Muscle of arm (tissue), 12 donors: ENCODE data around the gene STX1B. TPM values are rescaled to one million over a fixed set of nuclear protein-coding genes. Genes with fewer than 3 reads are reported as not detected.

Source experiments
- DNase-seq: peaks from one replicate; pipeline ENCODE4 v3.0.0-alpha.2; 2013
- polyA plus RNA-seq, 12 donors: library from polyadenylated mRNA; unstranded; fragments of 120-200 nt; gene quantifications; one replicate each; pipeline ENCODE4 v1.2.1, GENCODE V29; 2013; ENCODE audit not compliant: insufficient read length in 12 of 12

The STX1B gene
- polyA plus RNA-seq, 12 donors: 0.78 to 7.1 (median 1.5) TPM; not detected in 2

- no peak for DNase-seq
Observed at GRCh38 chr16:30996985-30997724, 13.3 kb downstream of the STX1B start.

GRCh38 chr16:30996324-30996984 lies 14.0 kb downstream of the STX1B start:
- DNase-seq: peak; percentile 52

DNA sequence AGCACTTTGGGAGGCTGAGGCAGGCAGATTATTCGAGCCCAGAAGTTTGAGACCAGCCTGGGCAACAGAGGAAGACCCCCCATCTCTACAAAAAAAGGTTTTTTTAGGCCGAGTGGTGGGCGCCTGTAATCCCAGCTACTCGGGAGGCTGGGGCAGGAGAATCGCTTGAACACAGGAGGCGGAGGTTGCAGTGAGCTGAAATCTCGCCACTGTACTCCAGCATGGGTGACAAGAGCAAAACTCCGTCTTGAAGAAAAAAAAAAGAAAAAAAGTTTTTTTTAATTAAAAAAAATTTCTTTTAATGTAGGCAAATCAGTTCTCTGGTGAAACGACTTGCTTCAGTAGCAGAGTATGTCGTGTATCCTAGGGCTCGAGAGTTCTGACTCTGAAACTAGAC lies 14.5 kb downstream of the STX1B start:
- DNase-seq: no peak

DNA sequence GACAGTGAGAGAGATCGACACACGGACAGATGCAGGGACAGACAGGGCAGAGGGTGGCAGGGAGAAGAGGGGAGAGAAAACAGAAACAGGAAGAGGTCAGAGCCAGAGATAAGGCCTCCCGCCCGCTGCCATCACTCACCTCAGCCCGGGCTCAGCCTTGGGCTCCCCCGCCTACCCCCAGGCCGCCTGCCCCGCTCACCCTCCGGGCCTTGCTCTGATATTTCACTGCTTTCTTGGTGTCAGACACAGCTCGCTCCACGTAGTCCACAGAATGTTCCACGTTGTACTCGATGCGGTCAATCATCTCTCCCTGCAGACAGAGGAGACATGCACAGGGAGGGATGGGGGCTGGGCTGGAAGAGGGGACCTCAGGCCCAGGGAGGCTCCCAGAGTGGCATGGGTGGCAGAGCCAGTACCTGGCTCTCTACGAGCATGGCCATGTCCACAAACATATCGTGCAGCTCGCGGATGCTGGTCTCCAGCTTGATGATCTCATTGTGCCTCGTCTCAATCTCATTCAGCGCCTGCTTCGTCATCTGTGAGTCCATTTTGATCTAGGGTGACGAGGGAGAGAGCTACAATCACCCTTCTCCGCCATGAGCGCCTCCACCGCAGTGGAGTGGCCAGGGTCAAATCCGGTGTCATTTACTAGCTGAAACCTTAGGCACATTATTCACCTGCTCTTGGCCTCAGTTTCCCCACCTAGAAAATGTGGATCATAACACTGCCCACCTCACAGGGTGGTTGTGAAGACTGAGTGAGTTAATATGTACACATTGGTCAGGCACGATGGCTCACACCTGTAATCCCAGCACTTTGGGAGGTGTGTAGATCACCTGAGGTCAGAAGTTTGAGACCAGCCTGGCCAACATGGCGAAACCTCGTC lies 17.3 kb downstream of the STX1B start:
- DNase-seq: no peak

- no peak for DNase-seq
Observed at GRCh38 chr16:30992276-30992780, 18.1 kb downstream of the STX1B start.

DNA sequence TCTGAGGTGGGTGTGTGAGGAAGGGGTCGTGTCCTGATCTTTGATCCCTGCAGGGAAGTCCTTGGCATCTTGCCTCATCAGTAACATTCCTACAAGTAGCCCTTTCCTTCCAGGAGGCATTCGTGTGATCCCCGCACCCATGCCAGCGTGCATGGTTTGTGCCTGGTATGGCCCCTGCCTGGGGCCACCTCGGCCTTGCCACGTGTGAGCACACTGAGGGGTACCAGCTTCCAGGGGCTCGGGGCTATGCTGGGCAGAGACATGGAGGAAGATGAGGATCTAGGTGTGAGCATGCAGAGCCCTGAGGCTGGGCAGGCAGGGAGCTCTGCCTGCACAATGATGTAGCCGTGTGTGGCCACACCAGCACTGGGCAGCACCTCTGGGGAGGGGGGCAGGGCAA lies 19.4 kb downstream of the STX1B start:
- DNase-seq: no peak

DNA sequence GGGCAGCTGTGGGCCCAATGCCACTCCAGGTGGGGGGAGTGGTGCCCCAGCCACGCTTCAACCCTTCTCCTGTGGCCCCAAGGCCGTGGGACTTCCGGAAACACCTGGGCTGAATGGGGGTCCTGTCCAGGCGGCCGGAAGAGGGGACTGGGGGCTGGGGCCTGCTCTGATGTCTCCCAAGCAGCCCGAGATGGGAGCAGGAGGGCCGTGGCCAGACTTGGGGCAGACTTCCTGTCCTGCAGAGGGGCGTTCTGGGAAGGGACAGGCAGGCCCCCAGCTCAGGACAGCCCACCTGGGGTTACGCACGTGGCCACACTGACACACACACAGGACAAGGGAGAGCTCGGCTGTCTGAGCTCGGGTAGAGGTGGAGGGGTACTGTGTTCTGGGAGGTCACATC lies 20.3 kb downstream of the STX1B start:
- no peak for DNase-seq

GRCh38 chr16:30989469-30990047 lies 20.9 kb downstream of the STX1B start:
- no peak for DNase-seq

- no peak for DNase-seq
Observed at GRCh38 chr16:30987581-30988190, 22.8 kb downstream of the STX1B start.

DNA sequence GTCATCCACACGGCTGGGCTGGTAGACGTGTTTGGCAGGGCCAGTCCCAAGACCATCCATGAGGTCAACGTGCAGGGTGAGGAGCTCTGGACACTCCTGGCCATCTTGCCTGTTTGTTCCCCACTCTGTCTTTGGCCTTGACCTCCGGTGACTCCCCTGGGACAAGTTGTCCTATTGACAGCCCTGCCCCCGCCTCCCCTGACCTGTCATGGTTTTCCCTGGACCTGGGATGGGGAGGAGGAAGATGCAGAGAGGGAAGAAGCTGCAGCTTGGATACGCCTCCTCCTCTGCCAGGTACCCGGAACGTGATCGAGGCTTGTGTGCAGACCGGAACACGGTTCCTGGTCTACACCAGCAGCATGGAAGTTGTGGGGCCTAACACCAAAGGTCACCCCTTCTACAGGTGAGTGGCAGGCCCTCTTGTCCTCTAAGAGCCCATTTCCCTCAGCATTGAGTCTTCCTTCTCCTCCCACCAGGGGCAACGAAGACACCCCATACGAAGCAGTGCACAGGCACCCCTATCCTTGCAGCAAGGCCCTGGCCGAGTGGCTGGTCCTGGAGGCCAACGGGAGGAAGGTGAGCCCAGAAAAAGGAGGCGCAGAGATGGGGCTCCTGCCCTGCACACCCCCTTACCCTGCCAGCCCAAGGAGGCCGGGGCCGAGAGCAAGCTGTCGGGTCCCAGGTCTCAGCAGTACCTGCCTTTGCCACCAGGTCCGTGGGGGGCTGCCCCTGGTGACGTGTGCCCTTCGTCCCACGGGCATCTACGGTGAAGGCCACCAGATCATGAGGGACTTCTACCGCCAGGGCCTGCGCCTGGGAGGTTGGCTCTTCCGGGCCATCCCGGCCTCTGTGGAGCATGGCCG lies 24.1 kb downstream of the STX1B start:
- no peak for DNase-seq

DNA sequence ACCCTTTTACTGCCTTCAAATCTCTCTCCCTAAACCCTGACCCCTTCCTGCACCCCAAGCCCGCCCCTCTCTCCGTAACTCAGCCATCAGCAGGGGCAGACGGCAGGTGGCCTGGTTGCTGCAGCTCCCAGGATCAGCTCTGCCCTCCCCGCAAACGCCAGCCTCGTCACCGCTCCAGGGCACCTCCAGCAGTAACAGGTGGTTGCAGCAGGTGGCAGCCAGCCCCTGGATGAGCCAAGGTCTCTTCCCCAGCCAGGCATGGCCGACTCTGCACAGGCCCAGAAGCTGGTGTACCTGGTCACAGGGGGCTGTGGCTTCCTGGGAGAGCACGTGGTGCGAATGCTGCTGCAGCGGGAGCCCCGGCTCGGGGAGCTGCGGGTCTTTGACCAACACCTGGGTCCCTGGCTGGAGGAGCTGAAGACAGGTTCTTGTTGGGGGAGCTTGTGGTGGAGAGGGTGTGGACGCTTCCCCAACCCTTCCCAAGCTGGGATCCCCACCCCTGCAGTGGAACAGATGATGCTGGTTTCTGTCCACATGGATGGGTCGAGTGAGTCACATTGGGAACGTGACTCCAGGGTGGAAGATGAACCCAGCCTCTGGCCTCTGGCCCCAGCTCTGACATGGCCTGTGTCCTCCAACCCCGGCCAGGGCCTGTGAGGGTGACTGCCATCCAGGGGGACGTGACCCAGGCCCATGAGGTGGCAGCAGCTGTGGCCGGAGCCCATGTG lies 24.9 kb downstream of the STX1B start:
- no peak for DNase-seq

DNA sequence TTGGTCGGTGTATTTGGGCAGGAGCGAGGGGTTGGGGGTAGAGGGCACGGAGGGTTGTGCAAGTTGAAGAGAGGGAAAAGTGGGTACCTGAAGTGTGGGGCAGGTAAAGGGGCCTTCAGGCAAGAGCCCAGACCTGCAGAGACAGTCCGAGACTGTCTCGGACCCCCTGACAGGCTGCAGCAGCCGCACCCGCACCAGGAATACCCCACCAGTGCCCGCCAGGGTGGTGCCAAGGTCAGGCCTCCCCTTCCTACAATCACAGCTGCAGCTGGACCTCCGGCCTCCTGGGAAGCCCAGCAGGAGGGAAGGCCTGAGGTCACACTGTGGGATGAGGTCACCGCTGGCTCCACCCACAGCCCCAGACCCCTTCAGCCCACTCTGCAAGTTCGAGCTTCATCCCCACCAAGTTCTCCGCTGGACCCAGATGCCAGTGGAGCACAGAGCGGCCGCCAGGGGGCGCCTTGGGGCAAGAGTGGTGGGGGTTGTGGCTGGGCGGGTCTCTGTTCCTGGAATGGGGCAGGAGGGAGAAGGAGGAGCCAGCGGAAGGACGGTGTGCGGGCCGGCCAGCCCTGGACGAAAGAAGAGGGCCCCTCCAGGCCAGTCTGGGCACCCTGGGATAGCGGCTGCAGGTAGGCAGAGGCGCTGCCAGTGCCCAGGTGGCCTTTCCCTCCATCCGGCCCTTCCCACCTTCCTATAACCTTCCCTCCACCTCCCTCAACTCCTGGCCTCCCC lies 25.6 kb downstream of the STX1B start, which contains the start of gene HSD3B7:
TSS of gene HSD3B7 (plus strand) at position 539 of the 732 bp plus-strand sequence. CDS start 452 bp downstream, outside the sequence.
- peak; percentile 88 for DNase-seq

DNA sequence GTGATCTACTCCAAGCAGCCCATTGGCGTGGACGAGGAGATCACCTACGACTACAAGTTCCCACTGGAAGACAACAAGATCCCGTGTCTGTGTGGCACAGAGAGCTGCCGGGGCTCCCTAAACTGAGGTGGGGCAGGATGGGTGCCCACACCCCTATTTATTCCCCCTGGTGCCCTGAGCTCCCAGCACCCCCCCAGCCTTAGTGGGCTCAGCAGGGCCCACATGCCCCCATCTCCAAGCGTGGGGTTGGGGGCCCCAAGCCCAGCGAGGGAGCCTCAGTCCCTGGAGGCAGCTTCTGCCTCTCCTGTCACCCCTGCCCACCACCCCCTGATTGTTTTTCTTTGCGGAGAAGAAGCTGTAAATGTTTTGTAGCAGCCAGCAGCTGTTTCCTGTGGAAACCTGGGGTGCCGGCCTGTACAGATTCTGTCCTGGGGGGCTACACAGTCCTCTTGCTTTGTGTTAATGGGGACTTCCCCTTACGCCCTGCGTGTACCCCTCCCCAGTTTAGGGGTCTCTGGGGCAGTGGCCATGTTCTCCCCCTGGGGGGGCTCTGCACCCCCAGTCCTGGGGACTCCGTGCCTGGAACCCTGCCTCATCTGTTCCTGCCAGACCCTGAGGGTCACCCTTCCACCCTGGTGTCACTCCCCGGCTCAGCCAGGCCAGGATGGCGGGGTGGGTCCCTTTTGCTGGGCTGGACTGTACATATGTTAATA lies 26.4 kb downstream of the STX1B start:
- DNase-seq: no peak

DNA sequence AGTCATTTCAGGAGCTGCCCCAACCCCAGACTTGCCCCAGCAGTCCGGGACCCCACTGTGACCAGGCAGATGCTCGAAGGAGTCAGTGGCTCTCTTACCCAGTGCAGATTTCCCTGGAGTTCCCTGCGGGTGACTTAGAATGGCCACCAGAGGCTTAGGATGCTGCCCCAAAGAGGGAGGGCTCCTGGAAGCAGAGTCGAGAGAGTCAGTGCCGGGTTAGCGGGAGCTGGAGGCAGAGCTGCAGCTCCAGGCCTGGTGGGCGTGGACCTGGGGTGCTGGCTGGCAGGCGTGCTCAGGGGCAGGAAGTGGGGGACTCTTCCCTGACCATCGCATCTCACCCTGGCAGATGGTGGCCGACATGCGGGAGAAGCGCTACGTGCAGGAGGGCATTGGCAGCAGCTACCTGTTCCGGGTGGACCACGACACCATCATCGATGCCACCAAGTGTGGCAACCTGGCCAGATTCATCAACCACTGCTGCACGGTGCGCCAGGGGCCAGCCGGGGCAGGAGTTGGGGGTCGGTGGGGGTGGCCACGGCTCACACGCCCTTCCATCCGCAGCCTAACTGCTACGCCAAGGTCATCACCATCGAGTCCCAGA lies 27.0 kb downstream of the STX1B start:
- no peak for DNase-seq

GRCh38 chr16:30982548-30983288 lies 27.7 kb downstream of the STX1B start:
- no peak for DNase-seq

DNA sequence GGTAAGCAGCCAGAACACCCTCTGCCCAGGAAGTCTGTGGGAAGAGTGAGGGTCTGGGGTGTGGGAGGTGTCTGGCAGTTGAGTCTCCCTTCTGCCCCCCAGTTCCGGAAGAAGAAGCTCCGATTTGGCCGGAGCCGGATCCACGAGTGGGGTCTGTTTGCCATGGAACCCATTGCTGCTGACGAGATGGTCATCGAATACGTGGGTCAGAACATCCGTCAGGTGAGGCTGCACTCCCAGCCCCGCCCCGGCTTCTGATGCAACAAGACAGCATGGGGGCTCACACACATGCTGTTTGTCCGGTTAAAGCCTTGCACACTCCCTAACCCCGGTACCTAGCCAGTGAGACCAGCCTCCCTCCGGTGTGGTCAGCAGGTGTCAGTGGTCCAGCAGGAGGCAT lies 29.5 kb downstream of the STX1B start:
- DNase-seq: no peak

- DNase-seq: no peak
Observed at GRCh38 chr16:30980434-30980833, 30.0 kb downstream of the STX1B start.
